AG09309 (cell line): ENCODE results near the gene WHRN.

Experiments used
- DNase-seq: peaks from one replicate; pipeline ENCODE4 v3.0.0-alpha.2; 2010; ENCODE audit warnings: low read depth
- H3K4me3 ChIP-seq: 2 replicates; pipeline ENCODE4 v1.5.1; 2011; ENCODE audit warnings: mild to moderate bottlenecking, low read depth, low read length, moderate library complexity; ENCODE audit not compliant: control insufficient read depth
- CTCF ChIP-seq: IDR thresholded peaks from 2 replicates; pipeline ENCODE4 v1.5.1; 2011; ENCODE audit warnings: mild to moderate bottlenecking, low read depth, low read length, inconsistent platforms; ENCODE audit not compliant: insufficient read depth, control insufficient read depth; ENCODE audit errors: missing control alignments

The WHRN gene

GRCh38 chr9:114516913-114517312, 11.6 kb upstream of the WHRN start:
- no peak overlapping the region for H3K4me3 ChIP-seq
- DNase-seq, result peak; percentile 29
- TF ChIP-seq CTCF, result no peak

GRCh38 chr9:114515528-114515927, 10.3 kb upstream of the WHRN start:
- H3K4me3 ChIP-seq, result no peak overlapping the region
- no peak for DNase-seq
- no peak for TF ChIP-seq CTCF

GRCh38 chr9:114513959-114514267, 8.6 kb upstream of the WHRN start:
- no peak for TF ChIP-seq CTCF
- no peak for DNase-seq

GRCh38 chr9:114513055-114513958, 8.0 kb upstream of the WHRN start:
- DNase-seq, result no peak
- no peak for TF ChIP-seq CTCF
- no peak overlapping the region for H3K4me3 ChIP-seq

More at GRCh38 chr9:114513959-114514267, 8.6 kb upstream of the WHRN start:
- H3K4me3 ChIP-seq, result no peak overlapping the region

GRCh38 chr9:114511978-114512874, 7.0 kb upstream of the WHRN start:
- TF ChIP-seq CTCF, result no peak
- H3K4me3 ChIP-seq, result no peak overlapping the region
- DNase-seq, result no peak

- H3K4me3 ChIP-seq, result no peak overlapping the region
- TF ChIP-seq CTCF, result peak; percentile 45
- no peak for DNase-seq
Observed at GRCh38 chr9:114507726-114508125, 2.5 kb upstream of the WHRN start.
